WERI-Rb-1 (cell line): ENCODE measurements around the gene CALCOCO2.

ENCODE experiments used
- DNase-seq: peaks from one replicate; pipeline ENCODE4 v3.0.0-alpha.2; 2020
- H3K27ac ChIP-seq: fragments of 250-450 bp; sonication (Bioruptor Pico); 2 replicates; pipeline ENCODE4 v1.5.1; 2020; ENCODE audit warnings: mild to moderate bottlenecking, moderate library complexity
- H3K27me3 ChIP-seq: fragments of 250-450 bp; sonication (Bioruptor Pico); 2 replicates; pipeline ENCODE4 v1.5.1; 2021; ENCODE audit warnings: mild to moderate bottlenecking, low read depth, moderate library complexity; ENCODE audit not compliant: insufficient read depth, severe bottlenecking
- H3K36me3 ChIP-seq: fragments of 250-450 bp; sonication (Bioruptor Pico); 2 replicates; pipeline ENCODE4 v1.5.1; 2020; ENCODE audit warnings: mild to moderate bottlenecking, moderate library complexity
- H3K4me3 ChIP-seq: 2 replicates; pipeline ENCODE4 v1.5.1; 2011; ENCODE audit warnings: low read depth, mild to moderate bottlenecking, control low read depth, low read length
- H3K9me3 ChIP-seq: fragments of 250-450 bp; sonication (Bioruptor Pico); 2 replicates; pipeline ENCODE4 v1.5.1; 2021; ENCODE audit warnings: mild to moderate bottlenecking, moderate library complexity; ENCODE audit not compliant: severe bottlenecking
- TF ChIP-seq, protein P1 (sequence below): IDR thresholded peaks from 2 replicates; pipeline ENCODE4 v1.5.1; 2011; ENCODE audit warnings: low read depth, mild to moderate bottlenecking, control low read depth, inconsistent platforms, low read length

CALCOCO2 gene

GRCh38 chr17:48873696-48874443 is 43.0 kb downstream of the CALCOCO2 start:
- Histone ChIP-seq H3K36me3 (no peaks in the 10 kb centered on the region), H3K27me3 (no peaks in the 10 kb centered on the region), H3K9me3 (no peaks in the 10 kb centered on the region), H3K27ac (no peak overlapping the region), H3K4me3 (no peak overlapping the region)
- no peak for DNase-seq
- TF ChIP-seq, protein P1, sequence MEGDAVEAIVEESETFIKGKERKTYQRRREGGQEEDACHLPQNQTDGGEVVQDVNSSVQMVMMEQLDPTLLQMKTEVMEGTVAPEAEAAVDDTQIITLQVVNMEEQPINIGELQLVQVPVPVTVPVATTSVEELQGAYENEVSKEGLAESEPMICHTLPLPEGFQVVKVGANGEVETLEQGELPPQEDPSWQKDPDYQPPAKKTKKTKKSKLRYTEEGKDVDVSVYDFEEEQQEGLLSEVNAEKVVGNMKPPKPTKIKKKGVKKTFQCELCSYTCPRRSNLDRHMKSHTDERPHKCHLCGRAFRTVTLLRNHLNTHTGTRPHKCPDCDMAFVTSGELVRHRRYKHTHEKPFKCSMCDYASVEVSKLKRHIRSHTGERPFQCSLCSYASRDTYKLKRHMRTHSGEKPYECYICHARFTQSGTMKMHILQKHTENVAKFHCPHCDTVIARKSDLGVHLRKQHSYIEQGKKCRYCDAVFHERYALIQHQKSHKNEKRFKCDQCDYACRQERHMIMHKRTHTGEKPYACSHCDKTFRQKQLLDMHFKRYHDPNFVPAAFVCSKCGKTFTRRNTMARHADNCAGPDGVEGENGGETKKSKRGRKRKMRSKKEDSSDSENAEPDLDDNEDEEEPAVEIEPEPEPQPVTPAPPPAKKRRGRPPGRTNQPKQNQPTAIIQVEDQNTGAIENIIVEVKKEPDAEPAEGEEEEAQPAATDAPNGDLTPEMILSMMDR: no peak

GRCh38 chr17:48878920-48879898 is 48.4 kb downstream of the CALCOCO2 start:
- H3K27me3 ChIP-seq: peaks cover 14% of the 10 kb centered on the region
- no peak overlapping the region for H3K27ac ChIP-seq
- TF ChIP-seq, protein P1: peak; percentile 98
- peak; percentile 71 for DNase-seq
- no peak overlapping the region for H3K4me3 ChIP-seq
- no peaks in the 10 kb centered on the region for H3K9me3 ChIP-seq
- no peaks in the 10 kb centered on the region for H3K36me3 ChIP-seq

DNA sequence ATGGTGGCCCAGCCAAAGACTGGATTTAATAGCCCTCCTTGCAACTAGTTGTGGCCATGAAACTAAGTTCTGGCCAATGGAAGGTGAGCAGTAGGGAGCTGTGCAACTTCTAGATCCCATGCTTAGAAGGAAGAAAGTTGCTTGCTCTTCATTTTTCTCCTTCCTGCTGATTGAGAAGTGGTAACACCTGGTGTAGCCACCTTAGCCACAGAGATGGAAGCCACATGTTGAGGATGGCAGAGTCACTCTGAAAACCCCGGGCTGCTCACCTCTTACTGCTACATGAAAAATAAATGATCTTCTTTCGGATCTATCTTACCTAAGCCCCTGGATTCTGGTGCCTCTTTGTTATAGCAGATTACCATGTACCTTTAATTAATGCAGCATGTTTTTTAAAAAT is 51.4 kb downstream of the CALCOCO2 start:
- H3K36me3 ChIP-seq: no peaks in the 10 kb centered on the region
- no peak for DNase-seq
- H3K27ac ChIP-seq: no peak overlapping the region
- no peaks in the 10 kb centered on the region for H3K9me3 ChIP-seq
- TF ChIP-seq, protein P1: no peak
- no peak overlapping the region for H3K4me3 ChIP-seq
- peaks cover 14% of the 10 kb centered on the region for H3K27me3 ChIP-seq

GRCh38 chr17:48883171-48883570 is 52.3 kb downstream of the CALCOCO2 start:
- Histone ChIP-seq H3K9me3 (no peaks in the 10 kb centered on the region), H3K27me3 (peaks cover 14% of the 10 kb centered on the region), H3K36me3 (no peaks in the 10 kb centered on the region), H3K27ac (no peak overlapping the region), H3K4me3 (no peak overlapping the region)
- no peak for DNase-seq
- TF ChIP-seq, protein P1: no peak

- DNase-seq: no peak
- TF ChIP-seq, protein P1: no peak
- Histone ChIP-seq H3K36me3 (peaks cover 2% of the 10 kb centered on the region; the same call in 1 of the 2 replicates), H3K9me3 (no peaks in the 10 kb centered on the region), H3K27ac (no peak overlapping the region), H3K27me3 (no peaks in the 10 kb centered on the region), H3K4me3 (no peak overlapping the region)
Measured at GRCh38 chr17:48890086-48890485, 59.3 kb downstream of the CALCOCO2 start.
